HepG2 (cell line): ENCODE data around the gene C12orf43. TPM values are rescaled to one million over a fixed set of nuclear protein-coding genes. Genes with fewer than 3 reads are reported as not detected.

Experiments used
- ATAC-seq: fragments of 200-7000 bp; cut with Tn5 transposase; 3 replicates; pipeline ENCODE4 v1.9.1; 2020; ENCODE audit warnings: mild to moderate bottlenecking, moderate library complexity
- BruUV-seq: library from RNA; stranded (reverse); fragments of 400-500 nt; replicated peaks from 2 replicates; lab custom pipeline; 2021; lab: Mats Ljungman, UMichigan
- CTCF ChIA-PET: fragments of 300-600 bp; formaldehyde crosslinking; extraction: SDS; loops from one replicate; lab custom pipeline; 2021; ENCODE audit warnings: low total read pairs, inconsistent platforms, low intra/inter-chr PET ratio; lab: Yijun Ruan, JAX
- POLR2A ChIA-PET: fragments of 350-600 bp; sonication (Branson Sonifier 250); formaldehyde crosslinking; loops from one replicate; lab custom pipeline; 2020; ENCODE audit warnings: antibody characterized with exemption, inconsistent platforms; lab: Yijun Ruan, JAX
- DNase-seq: peaks from one replicate; pipeline ENCODE4 v3.0.0-alpha.2; 2015; ENCODE audit warnings: low spot score
- FAIRE-seq: peaks from 3 replicates; lab custom pipeline; 2011; peaks lifted over from hg19 to GRCh38; lab: Jason Lieb, UNC
- H2AFZ ChIP-seq: one replicate; pipeline ENCODE4 v1.6.1; 2011; ENCODE audit warnings: low read length, inconsistent platforms
- H3K27ac ChIP-seq: fragments of 300-600 bp; 3 replicates; pipeline ENCODE4 v1.8.0; 2011; ENCODE audit warnings: mixed run types, mild to moderate bottlenecking, mixed read lengths, low read length, inconsistent platforms; ENCODE audit not compliant: insufficient read depth; ENCODE audit errors: extremely low read length
- H3K27me3 ChIP-seq, 2 experiments: fragments of 200-600 bp in 1 of 2; 2 replicates in 1 of 2; 3 replicates in 1 of 2; pipeline versions ENCODE4 v1.6.0 to v1.8.0; 2011; ENCODE audit warnings: low read length in 2 of 2, mild to moderate bottlenecking in 2 of 2, moderate library complexity in 2 of 2, inconsistent platforms in 1 of 2; ENCODE audit not compliant: insufficient read depth in 2 of 2, control insufficient read depth in 1 of 2
- H3K36me3 ChIP-seq, 2 experiments: fragments of 200-600 bp in 1 of 2; replicated peaks in 1 of 2; 2 replicates in 1 of 2; 3 replicates in 1 of 2; pipeline versions ENCODE4 v1.5.1 to v1.8.0; 2011; ENCODE audit warnings: low read length in 2 of 2, inconsistent platforms in 1 of 2; ENCODE audit not compliant: insufficient read depth in 2 of 2, control insufficient read depth in 1 of 2
- H3K4me1 ChIP-seq: 2 replicates; pipeline ENCODE4 v1.5.1; 2012; ENCODE audit warnings: low read length, inconsistent platforms; ENCODE audit not compliant: insufficient read depth
- H3K4me2 ChIP-seq: 2 replicates; pipeline ENCODE4 v1.6.0; 2011; ENCODE audit warnings: low read depth, low read length, inconsistent platforms
- H3K4me3 ChIP-seq, 3 experiments: fragments of 200-600 bp in 1 of 3; sonication (generic), shearing (Covaris generic) in 1 of 3; replicated peaks in 1 of 3; 2 replicates each; pipeline ENCODE4 v1.5.1; 2011 to 2016; ENCODE audit warnings: low read length in 3 of 3, inconsistent platforms in 2 of 3, low read depth in 2 of 3, mild to moderate bottlenecking in 2 of 3, control low read depth in 1 of 3, mixed read lengths in 1 of 3; ENCODE audit not compliant: insufficient read depth in 1 of 3
- H3K79me2 ChIP-seq: one replicate; pipeline ENCODE4 v1.6.1; 2011; ENCODE audit warnings: low read length, inconsistent platforms; ENCODE audit not compliant: insufficient read depth
- H3K9ac ChIP-seq: 2 replicates; pipeline ENCODE4 v1.6.0; 2011; ENCODE audit warnings: mild to moderate bottlenecking, low read depth, low read length, inconsistent platforms; ENCODE audit not compliant: insufficient read depth
- H3K9me3 ChIP-seq: 2 replicates; pipeline ENCODE4 v1.5.1; 2012; ENCODE audit warnings: mild to moderate bottlenecking, low read length
- H4K20me1 ChIP-seq: 2 replicates; pipeline ENCODE4 v1.6.0; 2011; ENCODE audit warnings: inconsistent platforms, mild to moderate bottlenecking, low read length, moderate library complexity; ENCODE audit not compliant: insufficient read depth
- NR2F2 ChIP-seq: IDR thresholded peaks from 2 replicates; pipeline ENCODE4 v1.6.1; 2012; ENCODE audit warnings: low read depth, inconsistent platforms, borderline replicate concordance
- PAF1 ChIP-seq: IDR thresholded peaks from 2 replicates; pipeline ENCODE4 v1.6.1; 2016; ENCODE audit warnings: missing genetic modification reagents, missing compliant biosample characterization
- POLR2A ChIP-seq, 2 experiments: IDR thresholded peaks; 2 replicates each; pipeline ENCODE4 v1.6.1; 2011; ENCODE audit warnings: low read depth in 2 of 2, low read length in 2 of 2, mild to moderate bottlenecking in 1 of 2, moderate library complexity in 1 of 2; ENCODE audit not compliant: insufficient read depth in 1 of 2
- POLR2G ChIP-seq: fragments of 200-400 bp; formaldehyde crosslinking; IDR thresholded peaks from 2 replicates; pipeline ENCODE4 v1.6.1; 2018; ENCODE audit warnings: mild to moderate bottlenecking, low read depth, low read length, moderate library complexity
- ZKSCAN8 ChIP-seq: IDR thresholded peaks from 2 replicates; pipeline ENCODE4 v1.6.1; 2016; ENCODE audit warnings: borderline replicate concordance, missing genetic modification reagents, missing compliant biosample characterization
- ZMYM3 ChIP-seq: sonication (generic); formaldehyde crosslinking; IDR thresholded peaks from 2 replicates; pipeline ENCODE4 v1.5.1; 2020; ENCODE audit warnings: mild to moderate bottlenecking, missing genetic modification reagents
- ZNF121 ChIP-seq: sonication (generic); formaldehyde crosslinking; IDR thresholded peaks from 2 replicates; pipeline ENCODE4 v1.5.0; 2020; ENCODE audit warnings: mild to moderate bottlenecking, missing genetic modification reagents
- ZNF20 ChIP-seq: sonication (generic); formaldehyde crosslinking; IDR thresholded peaks from 2 replicates; pipeline ENCODE4 v1.4.0; 2020; ENCODE audit warnings: mild to moderate bottlenecking, moderate library complexity, missing genetic modification reagents
- ZNF510 ChIP-seq: sonication (generic); formaldehyde crosslinking; IDR thresholded peaks from 2 replicates; pipeline ENCODE4 v1.4.0; 2020; ENCODE audit warnings: low read depth, mild to moderate bottlenecking, missing genetic modification reagents
- WGBS: methylation state at CpG from one replicate; pipeline ENCODE4 v1.1.6; 2017; ENCODE audit warnings: low lambda C conversion rate; 5-methylcytosine and 5-hydroxymethylcytosine counted together
- in situ Hi-C: cut with HindIII; loops from 2 replicates; pipeline ENCODE4 v1.10.0; 2017; ENCODE audit warnings: low pct_unique_long_range_greater_than_20kb; ENCODE audit not compliant: extremely low pct_ligation_motif_present
- intact Hi-C: fragments of 100-400 bp; cut with micrococcal nuclease; formaldehyde crosslinking; loops from one replicate; pipeline ENCODE4 v1.10.0; 2022; ENCODE audit not compliant: unreplicated experiment
- polyA plus RNA-seq, 8 experiments: library from polyadenylated mRNA; depleted of rRNA in 3 of 8; stranded (reverse) in 7 of 8; unstranded in 1 of 8; fragments of >200 nt; fragmentation: Illumina TruSeq in 4 of 8; extraction: Trizol in 4 of 8; gene quantifications; 2 replicates each; pipeline versions ENCODE4 v1.2.1 to v1.2.3, GENCODE V29; 2011 to 2016; ENCODE audit warnings: low read depth in 4 of 8, missing spikeins in 1 of 8, mixed read lengths in 1 of 8; ENCODE audit not compliant: insufficient read depth in 1 of 8
- total RNA-seq, 5 experiments: library from RNA; depleted of rRNA; stranded (reverse); fragments of >200 nt; fragmentation: Illumina TruSeq; extraction: Trizol; gene quantifications; 2 replicates each; pipeline ENCODE4 v1.2.3, GENCODE V29; 2016; ENCODE audit warnings: low read depth in 1 of 5
- TF ChIP-seq, protein P1 (sequence below): sonication (generic); formaldehyde crosslinking; conservative IDR thresholded peaks from 2 replicates; pipeline ENCODE4 v1.8.0; 2022; ENCODE audit warnings: mild to moderate bottlenecking, moderate library complexity, missing genetic modification reagents

C12orf43 gene
- total and polyA plus RNA-seq, 2 of the 13 experiments (the other 11 are each of a cell fraction or from before 2014, with no cell fraction given), result 7.9 to 11.1 TPM

GRCh38 chr12:120964298-120964697 lies 52.0 kb downstream of the C12orf43 start:
- ChIA-PET POLR2A (interaction anchor here (1.3 to 11.1 kb wide), 2 partner anchors 15 to 21 kb away, joined by 5 to 176 read pairs; partner anchors contain the start of gene HNF1A), CTCF (no interaction called here)
- H3K79me2 ChIP-seq, result no peaks in the 10 kb centered on the region
- no peak overlapping the region for H3K4me3 ChIP-seq
- 86% methylated on average over 8 of the region's 8 CpGs for WGBS
- H3K27me3 ChIP-seq, result no peaks in the 10 kb centered on the region
- peaks cover 35% of the 10 kb centered on the region for H3K4me1 ChIP-seq
- intact Hi-C loops (no loop called here), in situ Hi-C loops (no loop called here)
- H3K27ac ChIP-seq, result no peak overlapping the region
- TF ChIP-seq, protein P1, sequence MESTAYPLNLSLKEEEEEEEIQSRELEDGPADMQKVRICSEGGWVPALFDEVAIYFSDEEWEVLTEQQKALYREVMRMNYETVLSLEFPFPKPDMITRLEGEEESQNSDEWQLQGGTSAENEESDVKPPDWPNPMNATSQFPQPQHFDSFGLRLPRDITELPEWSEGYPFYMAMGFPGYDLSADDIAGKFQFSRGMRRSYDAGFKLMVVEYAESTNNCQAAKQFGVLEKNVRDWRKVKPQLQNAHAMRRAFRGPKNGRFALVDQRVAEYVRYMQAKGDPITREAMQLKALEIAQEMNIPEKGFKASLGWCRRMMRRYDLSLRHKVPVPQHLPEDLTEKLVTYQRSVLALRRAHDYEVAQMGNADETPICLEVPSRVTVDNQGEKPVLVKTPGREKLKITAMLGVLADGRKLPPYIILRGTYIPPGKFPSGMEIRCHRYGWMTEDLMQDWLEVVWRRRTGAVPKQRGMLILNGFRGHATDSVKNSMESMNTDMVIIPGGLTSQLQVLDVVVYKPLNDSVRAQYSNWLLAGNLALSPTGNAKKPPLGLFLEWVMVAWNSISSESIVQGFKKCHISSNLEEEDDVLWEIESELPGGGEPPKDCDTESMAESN (CRISPR knock-in tag), result no peak
- peak; percentile 47; a peak in 2 of 4 replicates for TF ChIP-seq POLR2A (IDR thresholded peaks at IDR 0.05; ENCODE audit: insufficient read depth in 1 of 2, low read depth in 2 of 2, low read length in 2 of 2)
- peak; percentile 97 for TF ChIP-seq ZNF121
- no peak for TF ChIP-seq NR2F2
- no peak for TF ChIP-seq ZNF20 (CRISPR knock-in tag)
- 0 out of 2 replicates have a peak, but pooled peaks have one; percentile 36 for TF ChIP-seq ZMYM3 (CRISPR knock-in tag)
- TF ChIP-seq ZKSCAN8 (CRISPR knock-in tag), result no peak
- TF ChIP-seq PAF1, result peak; percentile 91; the same call in 1 of the 2 replicates
- TF ChIP-seq ZNF510, result no peak
- 0 out of 2 replicates have a peak, but pooled peaks have one; percentile 4 for TF ChIP-seq POLR2G
- H3K9ac ChIP-seq, result no peak overlapping the region
- H2AFZ ChIP-seq, result no peak overlapping the region
- BruUV-seq, result no TSS peak
- FAIRE-seq, result no peak
- peaks cover 0 to 7% of the 10 kb centered on the region in 2 experiments; a peak in 1 of 5 replicates for H3K36me3 ChIP-seq
- no peak for ATAC-seq
- H3K4me2 ChIP-seq, result no peak overlapping the region
- H3K9me3 ChIP-seq, result no peaks in the 10 kb centered on the region
- H4K20me1 ChIP-seq, result peaks cover 9% of the 10 kb centered on the region
- DNase-seq, result no peak
